HCT116 (cell line): Measurements from ENCODE around the gene ITIH4. TPM values are rescaled to one million over a fixed set of nuclear protein-coding genes. Genes with fewer than 3 reads are reported as not detected.

ENCODE experiments used
- ATAC-seq: fragments of 200-7000 bp; cut with Tn5 transposase; 2 replicates; pipeline ENCODE4 v1.9.1; 2020; ENCODE audit warnings: mild to moderate bottlenecking, moderate library complexity
- BruUV-seq: library from RNA; stranded (reverse); fragments of 400-500 nt; replicated peaks from 2 replicates; lab custom pipeline; 2021; lab: Mats Ljungman, UMichigan
- CTCF ChIA-PET: fragments of 300-600 bp; sonication (Branson Sonifier 250); formaldehyde crosslinking; loops from one replicate; lab custom pipeline; 2021; ENCODE audit warnings: antibody characterized with exemption; lab: Charles Lee
- POLR2A ChIA-PET: fragments of 300-600, 350-600 bp; sonication (Branson Sonifier 250); formaldehyde crosslinking; loops from one replicate; lab custom pipeline; 2021; ENCODE audit warnings: antibody characterized with exemption; lab: Charles Lee
- RAD21 ChIA-PET, 2 experiments: fragments of 300-600 bp; sonication (Branson Sonifier 250); formaldehyde crosslinking; loops; one replicate each; lab custom pipeline; 2023; ENCODE audit warnings: low total read pairs in 2 of 2; ENCODE audit not compliant: uncharacterized antibody in 2 of 2, unreplicated experiment in 2 of 2, low non-redundant PET in 1 of 2; lab: Charles Lee
- DNase-seq: peaks from one replicate; pipeline ENCODE4 v3.0.0-alpha.2; 2010; ENCODE audit warnings: low read depth, low spot score
- H2AFZ ChIP-seq: fragments of 200-600 bp; shearing (Covaris generic), sonication (generic); 2 replicates; pipeline ENCODE4 v1.6.1; 2017; ENCODE audit warnings: low read depth, mixed run types, mixed read lengths, antibody characterized with exemption, low read length; ENCODE audit not compliant: poor library complexity, severe bottlenecking
- H3K27ac ChIP-seq: 2 replicates; pipeline ENCODE4 v1.5.1; 2012; ENCODE audit warnings: low read depth, low read length
- H3K27me3 ChIP-seq: fragments of 200-600 bp; sonication (generic); 2 replicates; pipeline ENCODE4 v1.6.1; 2016; ENCODE audit warnings: mixed run types, low read length, mixed read lengths; ENCODE audit not compliant: insufficient read depth
- H3K36me3 ChIP-seq, 2 experiments: fragments of 200-500 bp in 1 of 2; fragments of 200-600 bp in 1 of 2; sonication (Bioruptor generic) in 1 of 2; sonication (generic) in 1 of 2; 2 replicates each; pipeline versions ENCODE4 v1.5.1 to v1.6.1; 2014 to 2016; ENCODE audit warnings: low read length in 2 of 2, inconsistent platforms in 1 of 2, mixed read lengths in 1 of 2, mixed run types in 1 of 2; ENCODE audit not compliant: insufficient read depth in 2 of 2, control insufficient read depth in 1 of 2
- H3K4me1 ChIP-seq, 2 experiments: fragments of 200-600 bp in 1 of 2; sonication (generic) in 1 of 2; 2 replicates each; pipeline versions ENCODE4 v1.5.1 to v1.6.1; 2012 to 2017; ENCODE audit warnings: low read length in 2 of 2, inconsistent platforms in 1 of 2, mild to moderate bottlenecking in 1 of 2, mixed read lengths in 1 of 2, mixed run types in 1 of 2, moderate library complexity in 1 of 2; ENCODE audit not compliant: insufficient read depth in 2 of 2, control insufficient read depth in 1 of 2
- H3K4me2 ChIP-seq: fragments of 200-600 bp; sonication (generic); 2 replicates; pipeline ENCODE4 v1.6.1; 2017; ENCODE audit warnings: mixed run types, low read length, mixed read lengths
- H3K4me3 ChIP-seq, 2 experiments: fragments of 200-600 bp in 1 of 2; sonication (generic) in 1 of 2; replicated peaks in 1 of 2; 2 replicates each; pipeline ENCODE4 v1.5.1; 2011 to 2016; ENCODE audit warnings: low read length in 2 of 2, control low read depth in 1 of 2, low read depth in 1 of 2, mild to moderate bottlenecking in 1 of 2, mixed read lengths in 1 of 2, mixed run types in 1 of 2
- H3K79me2 ChIP-seq: fragments of 200-600 bp; sonication (generic); 2 replicates; pipeline ENCODE4 v1.6.1; 2017; ENCODE audit warnings: mild to moderate bottlenecking, mixed run types, low read length, moderate library complexity, mixed read lengths; ENCODE audit not compliant: insufficient read depth
- H3K9ac ChIP-seq: fragments of 200-600 bp; sonication (generic); 2 replicates; pipeline ENCODE4 v1.6.1; 2016; ENCODE audit warnings: low read length, mixed read lengths
- H3K9me2 ChIP-seq: fragments of 200-600 bp; sonication (generic), shearing (Covaris generic); 2 replicates; pipeline ENCODE4 v1.6.1; 2017; ENCODE audit warnings: mixed run types, mild to moderate bottlenecking, moderate library complexity; ENCODE audit not compliant: insufficient read depth
- H3K9me3 ChIP-seq, 2 experiments: fragments of 200-500 bp in 1 of 2; fragments of 200-600 bp in 1 of 2; sonication (Bioruptor generic) in 1 of 2; sonication (generic) in 1 of 2; 2 replicates each; pipeline ENCODE4 v1.6.1; 2014 to 2017; ENCODE audit warnings: low read length in 2 of 2, mixed read lengths in 2 of 2, inconsistent platforms in 1 of 2, low read depth in 1 of 2, mild to moderate bottlenecking in 1 of 2, mixed run types in 1 of 2, moderate library complexity in 1 of 2; ENCODE audit not compliant: control insufficient read depth in 1 of 2, insufficient read depth in 1 of 2
- H4K20me1 ChIP-seq: fragments of 200-600 bp; sonication (generic), shearing (Covaris generic); 2 replicates; pipeline ENCODE4 v1.6.1; 2017; ENCODE audit warnings: mixed run types, mild to moderate bottlenecking, moderate library complexity; ENCODE audit not compliant: insufficient read depth
- ATF3 ChIP-seq: IDR thresholded peaks from 2 replicates; pipeline ENCODE4 v1.6.1; 2012
- CEBPB ChIP-seq: IDR thresholded peaks from 2 replicates; pipeline ENCODE4 v1.6.1; 2012; ENCODE audit warnings: low read depth
- CTCF ChIP-seq, 3 experiments: fragments of 200-600 bp in 1 of 3; sonication (generic) in 1 of 3; IDR thresholded peaks in 2 of 3; conservative IDR thresholded peaks in 1 of 3; 2 replicates each; pipeline ENCODE4 v1.5.1; 2012 to 2017; ENCODE audit warnings: low read depth in 2 of 3, low read length in 2 of 3, antibody characterized with exemption in 1 of 3, borderline replicate concordance in 1 of 3, control low read depth in 1 of 3, mild to moderate bottlenecking in 1 of 3, mixed read lengths in 1 of 3, mixed run types in 1 of 3, moderate library complexity in 1 of 3; ENCODE audit not compliant: insufficient read depth in 1 of 3
- EGR1 ChIP-seq: IDR thresholded peaks from 2 replicates; pipeline ENCODE4 v1.6.1; 2012; ENCODE audit warnings: low read depth
- ELF1 ChIP-seq: IDR thresholded peaks from 2 replicates; pipeline ENCODE4 v1.6.1; 2012; ENCODE audit warnings: low read depth, borderline replicate concordance
- EZH2 ChIP-seq: fragments of 200-600 bp; sonication (generic); IDR thresholded peaks from 2 replicates; pipeline ENCODE4 v1.6.1; 2017; ENCODE audit warnings: antibody characterized with exemption, mixed run types
- EZH2phosphoT487 ChIP-seq: fragments of 200-600 bp; IDR thresholded peaks from 2 replicates; pipeline ENCODE4 v1.6.1; 2018; ENCODE audit warnings: antibody characterized with exemption, borderline replicate concordance
- FOSL1 ChIP-seq: IDR thresholded peaks from 2 replicates; pipeline ENCODE4 v1.6.1; 2012; ENCODE audit warnings: low read depth
- JUND ChIP-seq: IDR thresholded peaks from 2 replicates; pipeline ENCODE4 v1.6.1; 2012
- POLR2A ChIP-seq: IDR thresholded peaks from 2 replicates; pipeline ENCODE4 v1.7.0; 2011; ENCODE audit warnings: borderline replicate concordance; ENCODE audit not compliant: insufficient read depth, insufficient read length; ENCODE audit errors: extremely low read depth
- POLR2AphosphoS5 ChIP-seq: IDR thresholded peaks from 2 replicates; pipeline ENCODE4 v1.6.1; 2011; ENCODE audit warnings: mild to moderate bottlenecking, low read depth, low read length, moderate library complexity
- REST ChIP-seq: IDR thresholded peaks from 2 replicates; pipeline ENCODE4 v1.6.1; 2012; ENCODE audit warnings: low read depth
- SIN3A ChIP-seq: IDR thresholded peaks from 2 replicates; pipeline ENCODE4 v1.6.1; 2012; ENCODE audit warnings: low read depth
- TCF7L2 ChIP-seq: IDR thresholded peaks from 2 replicates; pipeline ENCODE4 v1.7.0; 2011; ENCODE audit warnings: borderline replicate concordance, inconsistent platforms; ENCODE audit not compliant: insufficient read depth, insufficient read length; ENCODE audit errors: extremely low read depth
- YY1 ChIP-seq: IDR thresholded peaks from 2 replicates; pipeline ENCODE4 v1.6.1; 2011; ENCODE audit warnings: low read length, low read depth, moderate library complexity, mild to moderate bottlenecking; ENCODE audit not compliant: insufficient replicate concordance; ENCODE audit errors: extremely low read depth
- intact Hi-C: fragments of 100-400 bp; cut with micrococcal nuclease; formaldehyde crosslinking; loops from 2 replicates; pipeline ENCODE4 v1.10.0; 2022
- total RNA-seq: library from RNA; stranded (reverse); gene quantifications from one replicate; pipeline ENCODE4 v1.2.1, GENCODE V29; 2021; ENCODE audit not compliant: unreplicated experiment

The ITIH4 gene
- total RNA-seq, 1 experiment from 2014 or later, result 4.1 TPM

DNA sequence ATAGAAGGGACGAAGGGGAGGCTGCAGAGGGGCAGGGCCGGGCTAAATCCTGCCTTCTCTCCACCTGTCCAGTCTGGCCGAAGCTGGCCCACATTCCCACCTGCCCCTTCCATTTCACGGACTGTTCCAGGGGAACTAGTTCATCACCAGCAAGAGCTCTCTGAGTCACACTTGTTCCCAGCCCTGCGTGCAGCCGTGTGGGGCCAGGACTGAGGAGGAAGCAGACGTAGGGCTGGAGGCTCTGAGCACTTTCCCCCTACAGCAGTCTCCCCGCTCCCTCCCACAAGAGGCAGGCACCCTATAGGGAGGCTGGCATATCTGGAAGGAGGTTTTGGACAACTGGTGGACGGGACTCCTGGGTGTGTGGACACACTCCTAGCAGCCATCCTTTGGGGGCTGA lies 3.0 kb downstream of the ITIH4 start:
- H3K79me2 ChIP-seq, result no peaks in the 10 kb centered on the region
- no peak overlapping the region for H3K4me3 ChIP-seq
- no peak overlapping the region for H2AFZ ChIP-seq
- H3K9ac ChIP-seq, result no peak overlapping the region
- peaks cover 20 to 22% of the 10 kb centered on the region in 2 experiments for H3K4me1 ChIP-seq
- no peak overlapping the region for H3K4me2 ChIP-seq
- no peak overlapping the region for H3K27ac ChIP-seq
- H3K9me3 ChIP-seq, result no peaks in the 10 kb centered on the region
- DNase-seq (no peak), ATAC-seq (no peak)
- H3K36me3 ChIP-seq, result no peaks in the 10 kb centered on the region
- H3K27me3 ChIP-seq, result no peaks in the 10 kb centered on the region
- no peak for TF ChIP-seq EZH2
- no peak for TF ChIP-seq ELF1
- no peak for TF ChIP-seq POLR2AphosphoS5
- TF ChIP-seq FOSL1, result no peak
- no peak for TF ChIP-seq JUND
- TF ChIP-seq TCF7L2, result no peak
- no peak for TF ChIP-seq REST
- no peak for TF ChIP-seq YY1
- TF ChIP-seq CEBPB, result no peak
- TF ChIP-seq ATF3, result no peak
- TF ChIP-seq POLR2A, result no peak
- TF ChIP-seq SIN3A, result no peak
- no peak for TF ChIP-seq CTCF (IDR thresholded peaks at IDR 0.05 in 2 of 3, conservative IDR thresholded peaks at IDR 0.05 in 1 of 3; ENCODE audit: borderline replicate concordance in 1 of 3, insufficient read depth in 1 of 3, low read depth in 2 of 3, low read length in 2 of 3)
- no peak for TF ChIP-seq EGR1
- no peak for TF ChIP-seq EZH2phosphoT487
- H3K9me2 ChIP-seq, result no peaks in the 10 kb centered on the region
- CTCF ChIA-PET, result no interaction called here
- BruUV-seq, result no TSS peak
- RAD21 ChIA-PET, result no interaction called here
- intact Hi-C loops, result no loop called here
- no peaks in the 10 kb centered on the region for H4K20me1 ChIP-seq
- POLR2A ChIA-PET, result no interaction called here
